ENCODE measurements around the gene CNNM1. TPM values are rescaled to one million over a fixed set of nuclear protein-coding genes. Genes with fewer than 3 reads are reported as not detected.

CNNM1 gene
- total and polyA plus RNA-seq, 9 of the 15 experiments (the other 6 are each of a cell fraction or from before 2014, with no cell fraction given): not detected

- Histone ChIP-seq H2AFZ (ENCODE audit: low read depth, low read length) (no peak overlapping the region), H3K9ac (ENCODE audit: insufficient read depth in 1 of 2, low read depth in 2 of 2, low read length in 2 of 2) (no peak overlapping the region), H3K4me2 (ENCODE audit: insufficient read depth, low read length) (no peak overlapping the region), H3K4me3 (no peak overlapping the region), H3K79me2 (ENCODE audit: control insufficient read depth, insufficient read depth, low read length) (no peaks in the 10 kb centered on the region), H3K9me1 (ENCODE audit: control insufficient read depth, insufficient read depth, low read length) (no peaks in the 10 kb centered on the region), H3K36me3 (ENCODE audit: control insufficient read depth, insufficient read depth, low read length) (peaks cover 85% of the 10 kb centered on the region; the same call in 2 of the 3 replicates), H3K9me3 (replicated peaks; ENCODE audit: control insufficient read depth, insufficient read depth, low read depth, low read length) (no peaks in the 10 kb centered on the region), H3K4me1 (replicated peaks in 1 of 2; ENCODE audit: control insufficient read depth in 2 of 2, insufficient read depth in 2 of 2, low read length in 2 of 2) (no peaks in the 10 kb centered on the region), H3K27me3 (ENCODE audit: control insufficient read depth in 2 of 2, insufficient read depth in 2 of 2, low read length in 2 of 2) (no peaks in the 10 kb centered on the region), H3K27ac (ENCODE audit: extremely low read depth, low read depth, low read length) (no peak overlapping the region), H4K20me1 (replicated peaks; ENCODE audit: control insufficient read depth, insufficient read depth, low read length) (no peaks in the 10 kb centered on the region)
- intact Hi-C loops (cut with micrococcal nuclease) (loop anchor here (10.0 kb wide), 1 partner anchor 155 kb away; no protein-coding TSS in a partner anchor), in situ Hi-C loops (cut with MboI) (no loop called here)
- TF ChIP-seq PHF8 (IDR thresholded peaks at IDR 0.05; ENCODE audit: borderline replicate concordance, low read length) (no peak), ZNF384 (IDR thresholded peaks at IDR 0.05; ENCODE audit: low read depth, low read length) (no peak), SIN3A (IDR thresholded peaks at IDR 0.05; ENCODE audit: borderline replicate concordance in 2 of 2, control insufficient read depth in 1 of 2, low read depth in 2 of 2, low read length in 2 of 2) (no peak)
- ChIA-PET POLR2A (interaction anchor here (0.7 kb wide), 1 partner anchor 31 kb away, joined by 3 read pairs; the partner anchor contains the start of gene GOT1), CTCF (ENCODE audit: low intra/inter-chr PET ratio) (no interaction called here)
- BruUV-seq (replicated peaks): no TSS peak
- 100% methylated on average over 2 of the region's 3 CpGs for WGBS (ENCODE audit: insufficient coverage, low coverage, missing lambda C conversion rate)
- no peak for DNase-seq (ENCODE audit: extremely low read depth in 1 of 4, low spot score in 3 of 4)
- no peak for FAIRE-seq
- no peak for ATAC-seq
Observed at GRCh38 chr10:99399664-99400063, 70.5 kb downstream of the CNNM1 start.

GRCh38 chr10:99403674-99404073, 74.5 kb downstream of the CNNM1 start:
- Histone ChIP-seq H3K4me2 (ENCODE audit: insufficient read depth, low read length) (no peak overlapping the region), H3K4me1 (replicated peaks in 1 of 2; ENCODE audit: control insufficient read depth in 2 of 2, insufficient read depth in 2 of 2, low read length in 2 of 2) (no peaks in the 10 kb centered on the region), H2AFZ (ENCODE audit: low read depth, low read length) (no peak overlapping the region), H3K9me1 (ENCODE audit: control insufficient read depth, insufficient read depth, low read length) (no peaks in the 10 kb centered on the region), H3K27me3 (ENCODE audit: control insufficient read depth in 2 of 2, insufficient read depth in 2 of 2, low read length in 2 of 2) (no peaks in the 10 kb centered on the region), H3K4me3 (no peak overlapping the region), H3K9ac (ENCODE audit: insufficient read depth in 1 of 2, low read depth in 2 of 2, low read length in 2 of 2) (no peak overlapping the region), H3K79me2 (ENCODE audit: control insufficient read depth, insufficient read depth, low read length) (no peaks in the 10 kb centered on the region), H3K9me3 (replicated peaks; ENCODE audit: control insufficient read depth, insufficient read depth, low read depth, low read length) (no peaks in the 10 kb centered on the region), H3K36me3 (ENCODE audit: control insufficient read depth, insufficient read depth, low read length) (peaks cover 84% of the 10 kb centered on the region; the same call in 2 of the 3 replicates), H3K27ac (ENCODE audit: extremely low read depth, low read depth, low read length) (no peak overlapping the region), H4K20me1 (replicated peaks; ENCODE audit: control insufficient read depth, insufficient read depth, low read length) (peaks cover 5% of the 10 kb centered on the region; the same call in 1 of the 2 replicates)
- CTCF ChIA-PET (ENCODE audit: low intra/inter-chr PET ratio): no interaction called here
- in situ Hi-C loops (cut with MboI) (no loop called here), intact Hi-C loops (cut with micrococcal nuclease) (no loop called here)
- BruUV-seq (replicated peaks): no TSS peak
- DNase-seq (ENCODE audit: extremely low read depth in 1 of 4, low spot score in 3 of 4) (no peak), FAIRE-seq (no peak), ATAC-seq (no peak)
- 93% methylated on average over 5 of the region's 9 CpGs for WGBS (ENCODE audit: insufficient coverage, low coverage, missing lambda C conversion rate)
- POLR2A ChIA-PET: interaction anchor here (0.8 to 1.0 kb wide), 2 partner anchors 8 to 22 kb away, joined by 3 to 5 read pairs; no protein-coding TSS in a partner anchor
- TF ChIP-seq ATF6 (CRISPR knock-in tag; IDR thresholded peaks at IDR 0.05) (no peak), TARDBP (IDR thresholded peaks at IDR 0.05) (no peak), GTF2E2 (tag; IDR thresholded peaks at IDR 0.05) (no peak), ZNF449 (CRISPR knock-in tag; IDR thresholded peaks at IDR 0.05) (no peak), RBM22 (IDR thresholded peaks at IDR 0.05; ENCODE audit: low read depth, low read length, poor library complexity, severe bottlenecking) (no peak), ZEB2 (IDR thresholded peaks at IDR 0.05) (no peak), SREBF1 (IDR thresholded peaks at IDR 0.05; ENCODE audit: borderline replicate concordance, low read depth, low read length) (no peak), MAFK (IDR thresholded peaks at IDR 0.05; ENCODE audit: low read length) (no peak), ZKSCAN8 (CRISPR knock-in tag; IDR thresholded peaks at IDR 0.05) (no peak), SMARCA5 (IDR thresholded peaks at IDR 0.05) (no peak), ZNF766 (CRISPR knock-in tag; conservative IDR thresholded peaks at IDR 0.05) (no peak), MCM7 (IDR thresholded peaks at IDR 0.05) (no peak)
